HL-60 (cell line): ENCODE measurements around the gene HDGFL2.

Experiments
- POLR2AphosphoS5 ChIP-seq: IDR thresholded peaks from 2 replicates; pipeline ENCODE4 v1.6.1; 2012; ENCODE audit warnings: low read depth
- REST ChIP-seq: IDR thresholded peaks from 2 replicates; pipeline ENCODE4 v1.6.1; 2012; ENCODE audit warnings: low read depth; ENCODE audit not compliant: insufficient replicate concordance
- TF ChIP-seq, protein P1 (sequence below): IDR thresholded peaks from one replicate; pipeline ENCODE4 v1.5.1; 2011; ENCODE audit warnings: low read length, control low read depth, inconsistent platforms; ENCODE audit not compliant: insufficient read depth

GRCh38 chr19:4499855-4500254 is 27.8 kb downstream of the HDGFL2 start:
- TF ChIP-seq, protein P1, sequence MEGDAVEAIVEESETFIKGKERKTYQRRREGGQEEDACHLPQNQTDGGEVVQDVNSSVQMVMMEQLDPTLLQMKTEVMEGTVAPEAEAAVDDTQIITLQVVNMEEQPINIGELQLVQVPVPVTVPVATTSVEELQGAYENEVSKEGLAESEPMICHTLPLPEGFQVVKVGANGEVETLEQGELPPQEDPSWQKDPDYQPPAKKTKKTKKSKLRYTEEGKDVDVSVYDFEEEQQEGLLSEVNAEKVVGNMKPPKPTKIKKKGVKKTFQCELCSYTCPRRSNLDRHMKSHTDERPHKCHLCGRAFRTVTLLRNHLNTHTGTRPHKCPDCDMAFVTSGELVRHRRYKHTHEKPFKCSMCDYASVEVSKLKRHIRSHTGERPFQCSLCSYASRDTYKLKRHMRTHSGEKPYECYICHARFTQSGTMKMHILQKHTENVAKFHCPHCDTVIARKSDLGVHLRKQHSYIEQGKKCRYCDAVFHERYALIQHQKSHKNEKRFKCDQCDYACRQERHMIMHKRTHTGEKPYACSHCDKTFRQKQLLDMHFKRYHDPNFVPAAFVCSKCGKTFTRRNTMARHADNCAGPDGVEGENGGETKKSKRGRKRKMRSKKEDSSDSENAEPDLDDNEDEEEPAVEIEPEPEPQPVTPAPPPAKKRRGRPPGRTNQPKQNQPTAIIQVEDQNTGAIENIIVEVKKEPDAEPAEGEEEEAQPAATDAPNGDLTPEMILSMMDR: no peak
- TF ChIP-seq POLR2AphosphoS5: no peak
- no peak for TF ChIP-seq REST
